ENCODE measurements around the gene IRF9.

DNA sequence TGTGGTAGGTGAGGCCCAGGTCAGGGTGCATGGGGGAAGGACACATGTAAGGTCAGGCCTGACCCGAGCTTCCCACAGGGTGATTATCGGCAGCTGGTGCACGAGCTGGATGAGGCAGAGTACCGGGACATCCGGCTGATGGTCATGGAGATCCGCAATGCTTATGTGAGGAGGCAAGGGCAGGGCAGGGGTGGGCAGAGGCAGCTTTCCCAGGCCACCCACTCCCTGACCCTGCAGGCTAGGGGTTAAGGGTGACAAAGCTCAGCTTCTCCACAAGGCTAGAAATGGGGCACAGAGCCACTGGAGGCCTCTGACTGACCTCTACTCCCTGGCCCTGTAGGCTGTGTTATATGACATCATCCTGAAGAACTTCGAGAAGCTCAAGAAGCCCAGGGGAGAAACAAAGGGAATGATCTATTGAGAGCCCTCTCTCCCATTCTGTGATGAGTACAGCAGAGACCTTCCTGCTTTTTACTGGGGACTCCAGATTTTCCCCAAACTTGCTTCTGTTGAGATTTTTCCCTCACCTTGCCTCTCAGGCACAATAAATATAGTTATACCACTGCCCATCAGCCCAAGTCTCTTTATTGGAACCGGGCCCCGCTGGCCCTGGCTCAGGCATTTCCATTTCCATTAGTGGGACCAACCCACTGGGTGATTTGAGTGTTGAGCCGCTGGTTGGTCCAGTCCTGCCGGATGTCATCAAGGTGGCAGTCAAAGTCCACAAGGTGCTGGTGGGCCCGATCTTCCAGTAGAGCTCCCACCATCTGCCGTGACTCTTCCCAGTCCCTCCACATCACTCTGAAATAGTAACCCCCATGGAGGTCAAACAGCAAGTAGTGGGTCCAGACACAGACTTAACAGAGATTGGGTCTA, 22.4 kb upstream of the IRF9 start:
- TF ChIP-seq, protein P1, sequence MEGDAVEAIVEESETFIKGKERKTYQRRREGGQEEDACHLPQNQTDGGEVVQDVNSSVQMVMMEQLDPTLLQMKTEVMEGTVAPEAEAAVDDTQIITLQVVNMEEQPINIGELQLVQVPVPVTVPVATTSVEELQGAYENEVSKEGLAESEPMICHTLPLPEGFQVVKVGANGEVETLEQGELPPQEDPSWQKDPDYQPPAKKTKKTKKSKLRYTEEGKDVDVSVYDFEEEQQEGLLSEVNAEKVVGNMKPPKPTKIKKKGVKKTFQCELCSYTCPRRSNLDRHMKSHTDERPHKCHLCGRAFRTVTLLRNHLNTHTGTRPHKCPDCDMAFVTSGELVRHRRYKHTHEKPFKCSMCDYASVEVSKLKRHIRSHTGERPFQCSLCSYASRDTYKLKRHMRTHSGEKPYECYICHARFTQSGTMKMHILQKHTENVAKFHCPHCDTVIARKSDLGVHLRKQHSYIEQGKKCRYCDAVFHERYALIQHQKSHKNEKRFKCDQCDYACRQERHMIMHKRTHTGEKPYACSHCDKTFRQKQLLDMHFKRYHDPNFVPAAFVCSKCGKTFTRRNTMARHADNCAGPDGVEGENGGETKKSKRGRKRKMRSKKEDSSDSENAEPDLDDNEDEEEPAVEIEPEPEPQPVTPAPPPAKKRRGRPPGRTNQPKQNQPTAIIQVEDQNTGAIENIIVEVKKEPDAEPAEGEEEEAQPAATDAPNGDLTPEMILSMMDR (IDR thresholded peaks at IDR 0.05; ENCODE audit: insufficient read depth, low read length) = no peak
- TF ChIP-seq POLR2AphosphoS5 (IDR thresholded peaks at IDR 0.05; ENCODE audit: low read depth) (no peak), GABPA (IDR thresholded peaks at IDR 0.05; ENCODE audit: low read depth) (no peak), SPI1 (IDR thresholded peaks at IDR 0.05; ENCODE audit: borderline replicate concordance, low read depth) (no peak)
- TF ChIP-seq, protein P2, sequence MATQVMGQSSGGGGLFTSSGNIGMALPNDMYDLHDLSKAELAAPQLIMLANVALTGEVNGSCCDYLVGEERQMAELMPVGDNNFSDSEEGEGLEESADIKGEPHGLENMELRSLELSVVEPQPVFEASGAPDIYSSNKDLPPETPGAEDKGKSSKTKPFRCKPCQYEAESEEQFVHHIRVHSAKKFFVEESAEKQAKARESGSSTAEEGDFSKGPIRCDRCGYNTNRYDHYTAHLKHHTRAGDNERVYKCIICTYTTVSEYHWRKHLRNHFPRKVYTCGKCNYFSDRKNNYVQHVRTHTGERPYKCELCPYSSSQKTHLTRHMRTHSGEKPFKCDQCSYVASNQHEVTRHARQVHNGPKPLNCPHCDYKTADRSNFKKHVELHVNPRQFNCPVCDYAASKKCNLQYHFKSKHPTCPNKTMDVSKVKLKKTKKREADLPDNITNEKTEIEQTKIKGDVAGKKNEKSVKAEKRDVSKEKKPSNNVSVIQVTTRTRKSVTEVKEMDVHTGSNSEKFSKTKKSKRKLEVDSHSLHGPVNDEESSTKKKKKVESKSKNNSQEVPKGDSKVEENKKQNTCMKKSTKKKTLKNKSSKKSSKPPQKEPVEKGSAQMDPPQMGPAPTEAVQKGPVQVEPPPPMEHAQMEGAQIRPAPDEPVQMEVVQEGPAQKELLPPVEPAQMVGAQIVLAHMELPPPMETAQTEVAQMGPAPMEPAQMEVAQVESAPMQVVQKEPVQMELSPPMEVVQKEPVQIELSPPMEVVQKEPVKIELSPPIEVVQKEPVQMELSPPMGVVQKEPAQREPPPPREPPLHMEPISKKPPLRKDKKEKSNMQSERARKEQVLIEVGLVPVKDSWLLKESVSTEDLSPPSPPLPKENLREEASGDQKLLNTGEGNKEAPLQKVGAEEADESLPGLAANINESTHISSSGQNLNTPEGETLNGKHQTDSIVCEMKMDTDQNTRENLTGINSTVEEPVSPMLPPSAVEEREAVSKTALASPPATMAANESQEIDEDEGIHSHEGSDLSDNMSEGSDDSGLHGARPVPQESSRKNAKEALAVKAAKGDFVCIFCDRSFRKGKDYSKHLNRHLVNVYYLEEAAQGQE (IDR thresholded peaks at IDR 0.05; ENCODE audit: insufficient replicate concordance, low read depth) = no peak

Data from HL-60 (cell line).